Measurements from ENCODE around the gene DYTN.
"Not testable (repeated sequence)": the region's sequence is repeated elsewhere in the genome, so short reads cannot be mapped to it uniquely, and the experiment has no call there.

DYTN gene

GRCh38 chr2:206718296-206718695, at the start of gene DYTN:
TSS of gene DYTN (minus strand) at chr2:206718396. CDS start at chr2:206718279, 117 bp downstream.
- DNase-seq = no peak

- no peak for DNase-seq
Measured at GRCh38 chr2:206766057-206766930, 48.1 kb upstream of the DYTN start.

GRCh38 chr2:206765242-206766056, 47.3 kb upstream of the DYTN start, which contains the start of the genes FASTKD2 and MDH1B:
TSS of gene FASTKD2 (plus strand) at chr2:206765606. CDS start at chr2:206766694, 1,088 bp downstream.
TSS of gene MDH1B (minus strand) at chr2:206765328. CDS start at chr2:206765271, 57 bp downstream.
- DNase-seq = peak; percentile 35 to 84

GRCh38 chr2:206764673-206765241, 46.6 kb upstream of the DYTN start:
- no peak for DNase-seq

- no peak for DNase-seq
Measured at GRCh38 chr2:206756816-206757215, 38.6 kb upstream of the DYTN start.

- no peak for DNase-seq
Measured at GRCh38 chr2:206740800-206741199, 22.6 kb upstream of the DYTN start.

- no peak for DNase-seq
Measured at GRCh38 chr2:206739271-206739670, 21.1 kb upstream of the DYTN start.

GRCh38 chr2:206736935-206737334, 18.7 kb upstream of the DYTN start:
- no peak for DNase-seq

- no peak for DNase-seq
Measured at GRCh38 chr2:206733341-206733740, 15.1 kb upstream of the DYTN start.

- no peak for DNase-seq
Measured at GRCh38 chr2:206728277-206729199, 10.3 kb upstream of the DYTN start.

GRCh38 chr2:206727287-206727686, 9.1 kb upstream of the DYTN start:
- DNase-seq = no peak

- DNase-seq = no peak
Measured at GRCh38 chr2:206723288-206723687, 5.1 kb upstream of the DYTN start.

- DNase-seq = no peak
Measured at GRCh38 chr2:206721256-206721920, 3.2 kb upstream of the DYTN start.

GRCh38 chr2:206716623-206717022, 1.6 kb downstream of the DYTN start:
- no peak for DNase-seq

- DNase-seq = not testable (repeated sequence)
Measured at GRCh38 chr2:206715183-206715582, 3.0 kb downstream of the DYTN start.

- no peak for DNase-seq
Measured at GRCh38 chr2:206713746-206714145, 4.5 kb downstream of the DYTN start.

- no peak for DNase-seq
Measured at GRCh38 chr2:206708286-206708685, 9.9 kb downstream of the DYTN start.

GRCh38 chr2:206707164-206707701, 11.0 kb downstream of the DYTN start:
- no peak for DNase-seq

GRCh38 chr2:206701952-206702605, 16.1 kb downstream of the DYTN start:
- peak in 1 of 2 experiments; percentile 1 for DNase-seq

- DNase-seq = no peak
Measured at GRCh38 chr2:206700156-206700555, 18.0 kb downstream of the DYTN start.

GRCh38 chr2:206698811-206699210, 19.4 kb downstream of the DYTN start:
- DNase-seq = no peak

Data from NCI-H187 (cell line).